A549 (cell line): Measurements from ENCODE around the gene CDK9. TPM values are rescaled to one million over a fixed set of nuclear protein-coding genes. Genes with fewer than 3 reads are reported as not detected.
A peak's percentile ranks its signal among the peaks of the same experiment; 100 is the strongest.

Experiments used
- ATAC-seq, 2 experiments: fragments of 200-7000 bp in 1 of 2; fragments of >200 bp in 1 of 2; cut with Nextera tagmentation in 1 of 2; cut with Tn5 transposase in 1 of 2; 3 replicates each; pipeline versions ENCODE4 v1.8.0 to v1.9.1; 2018 to 2020; ENCODE audit warnings: mild to moderate bottlenecking in 1 of 2, moderate library complexity in 1 of 2
- CTCF ChIA-PET: fragments of 300-600 bp; sonication (Branson Sonifier 250); formaldehyde crosslinking; extraction: SDS; loops from one replicate; lab custom pipeline; 2021; ENCODE audit warnings: antibody characterized with exemption, inconsistent platforms; lab: Yijun Ruan, JAX
- POLR2A ChIA-PET: fragments of 350-600 bp; formaldehyde crosslinking; extraction: SDS; loops from one replicate; lab custom pipeline; 2021; ENCODE audit warnings: antibody characterized with exemption, inconsistent platforms; lab: Yijun Ruan, JAX
- DNase-seq, 2 experiments: peaks; one replicate each; pipeline versions ENCODE4 v3.0.0 to v3.0.0-alpha.2; 2011 to 2016; ENCODE audit warnings: low read depth in 1 of 2, low spot score in 1 of 2
- FAIRE-seq: peaks from 2 replicates; lab custom pipeline; 2011; peaks lifted over from hg19 to GRCh38; lab: Jason Lieb, UNC
- H3K27ac ChIP-seq, 2 experiments: fragments of >200 bp; sonication (Bioruptor Twin); formaldehyde crosslinking; 3 replicates each; pipeline ENCODE4 v1.5.1; 2016 to 2017
- H3K4me1 ChIP-seq: fragments of >200 bp; sonication (Bioruptor Twin); formaldehyde crosslinking; 3 replicates; pipeline ENCODE4 v1.6.1; 2016
- H3K4me2 ChIP-seq: fragments of >200 bp; sonication (Bioruptor Twin); formaldehyde crosslinking; 3 replicates; pipeline ENCODE4 v1.6.1; 2016
- H3K4me3 ChIP-seq: fragments of >200 bp; sonication (Bioruptor Twin); formaldehyde crosslinking; 3 replicates; pipeline ENCODE4 v1.5.1; 2016
- H3K9me3 ChIP-seq: fragments of >200 bp; sonication (Bioruptor Twin); formaldehyde crosslinking; 3 replicates; pipeline ENCODE4 v1.6.1; 2016
- CBX2 ChIP-seq: fragments of 200-600 bp; sonication (generic); IDR thresholded peaks from 2 replicates; pipeline ENCODE4 v1.6.1; 2016; ENCODE audit warnings: low read depth, mild to moderate bottlenecking, borderline replicate concordance
- CHD2 ChIP-seq: fragments of 150-350 bp; IDR thresholded peaks from 2 replicates; pipeline ENCODE4 v1.6.1; 2014; ENCODE audit warnings: low read length; ENCODE audit not compliant: partially characterized antibody
- EHF ChIP-seq: fragments of 250-450 bp; sonication (Bioruptor Pico); IDR thresholded peaks from 2 replicates; pipeline ENCODE4 v1.5.0; 2020; ENCODE audit warnings: mild to moderate bottlenecking
- HEYL ChIP-seq: fragments of 250-450 bp; sonication (Bioruptor Pico); IDR thresholded peaks from 2 replicates; pipeline ENCODE4 v1.8.0; 2021; ENCODE audit warnings: mild to moderate bottlenecking, moderate library complexity
- HOXA7 ChIP-seq: fragments of 250-450 bp; sonication (Bioruptor Pico); IDR thresholded peaks from 2 replicates; pipeline ENCODE4 v1.5.0; 2020; ENCODE audit warnings: mild to moderate bottlenecking, moderate library complexity
- JUN ChIP-seq, 2 experiments: fragments of >200 bp; sonication (Bioruptor Twin); formaldehyde crosslinking; IDR thresholded peaks; 2 replicates in 1 of 2; 3 replicates in 1 of 2; pipeline ENCODE4 v1.6.1; 2016 to 2017
- JUNB ChIP-seq: fragments of >200 bp; sonication (Bioruptor Twin); formaldehyde crosslinking; IDR thresholded peaks from 2 replicates; pipeline ENCODE4 v1.6.1; 2016
- MAZ ChIP-seq: fragments of 150-350 bp; IDR thresholded peaks from 2 replicates; pipeline ENCODE4 v1.6.1; 2014; ENCODE audit warnings: antibody characterized with exemption, low read depth, low read length, borderline replicate concordance
- NR3C1 ChIP-seq: fragments of >200 bp; sonication (Bioruptor Twin); formaldehyde crosslinking; IDR thresholded peaks from 3 replicates; pipeline ENCODE4 v1.6.1; 2017
- POLR2A ChIP-seq: IDR thresholded peaks from 2 replicates; pipeline ENCODE4 v1.6.1; 2012; ENCODE audit warnings: mild to moderate bottlenecking, low read length
- RAD21 ChIP-seq, 2 experiments: fragments of >200 bp in 1 of 2; sonication (Bioruptor Twin) in 1 of 2; formaldehyde crosslinking in 1 of 2; IDR thresholded peaks in 1 of 2; conservative IDR thresholded peaks in 1 of 2; 2 replicates in 1 of 2; 3 replicates in 1 of 2; pipeline ENCODE4 v1.6.1; 2012 to 2018; ENCODE audit warnings: inconsistent platforms in 1 of 2
- RFX5 ChIP-seq: fragments of 450-650 bp; IDR thresholded peaks from 2 replicates; pipeline ENCODE4 v1.7.1; 2014; ENCODE audit warnings: antibody characterized with exemption, mild to moderate bottlenecking, moderate library complexity
- SMC3 ChIP-seq: fragments of >200 bp; sonication (Bioruptor Twin); formaldehyde crosslinking; IDR thresholded peaks from 3 replicates; pipeline ENCODE4 v1.6.1; 2018; ENCODE audit warnings: inconsistent platforms
- SREBF2 ChIP-seq: fragments of 450-650 bp; IDR thresholded peaks from 2 replicates; pipeline ENCODE4 v1.6.1; 2014; ENCODE audit warnings: mild to moderate bottlenecking, moderate library complexity
- WGBS: methylation state at CpG from one replicate; pipeline ENCODE4 v1.1.6; 2017; ENCODE audit errors: missing lambda C conversion rate; 5-methylcytosine and 5-hydroxymethylcytosine counted together
- polyA plus RNA-seq, 4 experiments: library from polyadenylated mRNA; depleted of rRNA in 3 of 4; stranded (reverse); fragments of >200 nt; fragmentation: RNase III in 1 of 4; extraction: RNeasy Plus Mini Kit Qiagen cat#74134 plus additional on column Dnase treatment in 1 of 4; gene quantifications; 2 replicates in 3 of 4; 3 replicates in 1 of 4; pipeline ENCODE4 v1.2.3, GENCODE V29; 2011 to 2017
- TF ChIP-seq, protein P1 (sequence below): fragments of >200 bp; sonication (Bioruptor Twin); formaldehyde crosslinking; IDR thresholded peaks from 2 replicates; pipeline ENCODE4 v1.6.1; 2016
- TF ChIP-seq, protein P2 (sequence below): fragments of >200 bp; sonication (Bioruptor Twin); formaldehyde crosslinking; IDR thresholded peaks from 3 replicates; pipeline ENCODE4 v1.5.1; 2016
- TF ChIP-seq, protein P3 (sequence below): fragments of >200 bp; sonication (Bioruptor Twin); formaldehyde crosslinking; IDR thresholded peaks from 3 replicates; pipeline ENCODE4 v1.6.1; 2016

CDK9 gene
- polyA plus RNA-seq, 2 of the 4 experiments (the other 2 are of a cell fraction), result 43.8 to 45.7 TPM

DNA sequence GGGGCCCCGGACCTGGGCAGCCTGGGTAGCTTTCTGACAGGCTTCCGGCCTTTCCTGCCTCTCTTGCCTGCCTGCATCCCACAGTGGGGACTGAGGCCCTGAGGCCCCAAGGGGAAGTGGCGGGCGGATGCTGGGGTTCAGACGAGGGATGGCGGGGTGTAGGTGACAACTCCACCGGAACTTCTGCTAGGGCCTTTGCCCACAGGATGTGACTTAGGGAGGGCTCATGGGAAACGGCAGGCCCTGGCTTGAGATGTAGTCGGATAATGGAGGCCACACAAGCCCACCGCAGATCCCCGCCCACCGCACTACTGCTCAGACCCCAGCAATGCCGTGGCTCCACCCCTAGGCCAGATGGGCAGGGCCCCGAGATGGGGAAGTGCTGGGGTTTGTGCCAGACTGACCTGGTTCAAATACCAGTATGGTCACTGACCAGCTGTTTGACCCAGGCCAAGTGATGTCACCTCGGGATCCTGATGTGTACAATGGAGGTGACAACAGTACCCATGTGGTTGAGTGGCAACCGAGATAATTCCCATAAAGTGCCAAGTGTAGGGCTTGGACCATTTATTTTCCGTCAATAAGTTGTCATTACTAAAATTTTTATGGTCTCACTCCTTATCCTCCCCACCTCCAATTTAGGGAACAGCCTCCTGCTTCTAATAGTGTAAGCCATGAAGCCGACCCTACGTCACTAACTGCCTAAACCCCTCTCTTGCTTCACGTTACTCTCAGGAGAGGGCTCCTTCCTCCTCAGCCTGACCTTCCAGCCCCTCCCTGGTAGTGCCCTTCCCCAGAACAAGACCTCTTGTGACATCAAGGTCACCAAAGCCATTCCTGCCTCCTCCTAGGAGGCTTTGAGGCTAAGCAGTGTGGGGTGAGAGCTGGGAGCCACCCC is 2.5 kb upstream of the CDK9 start:
- H3K4me1 ChIP-seq, result peaks cover 21% of the 10 kb centered on the region; the same call in 2 of the 3 replicates
- H3K9me3 ChIP-seq, result no peaks in the 10 kb centered on the region
- no peak for DNase-seq
- no peak for FAIRE-seq
- no peak for ATAC-seq
- no peak overlapping the region for H3K27ac ChIP-seq
- TF ChIP-seq HEYL (CRISPR knock-in tag) (no peak), JUNB (no peak), HOXA7 (CRISPR knock-in tag) (no peak)
- TF ChIP-seq, protein P1, sequence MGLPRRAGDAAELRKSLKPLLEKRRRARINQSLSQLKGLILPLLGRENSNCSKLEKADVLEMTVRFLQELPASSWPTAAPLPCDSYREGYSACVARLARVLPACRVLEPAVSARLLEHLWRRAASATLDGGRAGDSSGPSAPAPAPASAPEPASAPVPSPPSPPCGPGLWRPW, result no peak
- WGBS, result 88% methylated on average over 19 of the region's 20 CpGs
- POLR2A ChIA-PET, result no interaction called here
- CTCF ChIA-PET, result interaction anchor here (1.0 to 12.1 kb wide), 15 partner anchors 10 to 335 kb away, joined by 3 to 157 read pairs (median 5); partner anchors contain the start of genes FPGS and TOR2A
- no peak overlapping the region for H3K4me3 ChIP-seq
- H3K4me2 ChIP-seq, result no peak overlapping the region

DNA sequence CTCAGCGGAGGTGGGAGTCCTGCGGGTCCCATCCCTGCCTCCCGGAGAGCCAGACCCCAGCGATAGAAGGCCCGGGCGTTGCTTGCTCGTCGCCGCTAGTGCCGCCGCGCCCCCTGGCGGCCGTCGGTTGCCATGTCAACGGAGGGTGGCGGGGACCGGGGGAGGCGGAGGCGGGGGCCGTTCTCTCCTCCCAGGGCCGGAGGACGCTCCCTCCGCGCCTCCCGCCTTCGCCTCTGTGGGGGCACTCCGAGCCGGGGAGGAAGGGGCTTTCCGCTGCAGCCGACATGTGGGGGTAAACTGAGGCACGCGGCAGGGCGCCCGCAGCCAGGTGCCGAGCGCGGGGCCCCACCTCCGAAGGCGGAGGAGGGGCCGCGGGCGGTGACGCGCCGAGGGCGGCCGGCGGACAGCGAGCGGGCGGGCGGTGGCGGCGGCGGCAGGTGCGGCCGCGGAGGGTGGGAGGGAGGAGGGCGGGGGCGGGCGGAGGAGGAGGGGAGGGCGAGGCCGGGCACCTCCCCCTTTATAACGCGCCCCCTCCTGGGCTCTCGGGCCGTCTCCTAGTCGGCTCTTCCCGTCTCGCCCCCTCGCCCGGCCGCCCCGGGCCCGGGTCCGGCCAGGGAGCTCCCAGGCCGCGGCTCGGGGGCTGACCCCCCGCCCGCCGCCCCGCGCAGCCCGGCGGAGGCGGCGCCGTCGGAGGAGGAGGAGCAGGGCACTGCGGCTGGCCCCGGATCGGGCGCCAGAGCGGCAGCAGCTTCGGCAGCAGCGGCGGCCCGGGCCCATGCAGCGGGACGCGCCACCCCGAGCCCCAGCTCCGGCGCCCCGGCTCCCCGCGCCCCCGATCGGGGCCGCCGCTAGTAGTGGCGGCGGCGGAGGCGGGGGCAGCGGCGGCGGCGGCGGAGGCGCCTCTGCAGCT is 556 bp upstream of the CDK9 start:
- peak overlapping the region; percentile 88 for H3K4me3 ChIP-seq
- CTCF ChIA-PET, result interaction anchor here (0.6 to 12.1 kb wide), 56 partner anchors 8 to 405 kb away, joined by 3 to 157 read pairs (median 3); partner anchors contain the start of genes FPGS, ST6GALNAC4 and TOR2A
- ATAC-seq (peak; percentile 72 to 77), FAIRE-seq (no peak), DNase-seq (peak; percentile 85 to 92)
- no peaks in the 10 kb centered on the region for H3K9me3 ChIP-seq
- WGBS, result 0% methylated on average over 1 of the region's 123 CpGs
- peaks cover 11% of the 10 kb centered on the region; the same call in 2 of the 3 replicates for H3K4me1 ChIP-seq
- H3K4me2 ChIP-seq, result peak overlapping the region; percentile 75
- TF ChIP-seq EHF, result no peak
- peak in 1 of 2 experiments; percentile 11; a peak in 1 of 5 replicates for TF ChIP-seq JUN (IDR thresholded peaks at IDR 0.05)
- TF ChIP-seq CBX2, result no peak
- TF ChIP-seq MAZ, result peak; percentile 86
- TF ChIP-seq, protein P1, result no peak
- TF ChIP-seq, protein P2, sequence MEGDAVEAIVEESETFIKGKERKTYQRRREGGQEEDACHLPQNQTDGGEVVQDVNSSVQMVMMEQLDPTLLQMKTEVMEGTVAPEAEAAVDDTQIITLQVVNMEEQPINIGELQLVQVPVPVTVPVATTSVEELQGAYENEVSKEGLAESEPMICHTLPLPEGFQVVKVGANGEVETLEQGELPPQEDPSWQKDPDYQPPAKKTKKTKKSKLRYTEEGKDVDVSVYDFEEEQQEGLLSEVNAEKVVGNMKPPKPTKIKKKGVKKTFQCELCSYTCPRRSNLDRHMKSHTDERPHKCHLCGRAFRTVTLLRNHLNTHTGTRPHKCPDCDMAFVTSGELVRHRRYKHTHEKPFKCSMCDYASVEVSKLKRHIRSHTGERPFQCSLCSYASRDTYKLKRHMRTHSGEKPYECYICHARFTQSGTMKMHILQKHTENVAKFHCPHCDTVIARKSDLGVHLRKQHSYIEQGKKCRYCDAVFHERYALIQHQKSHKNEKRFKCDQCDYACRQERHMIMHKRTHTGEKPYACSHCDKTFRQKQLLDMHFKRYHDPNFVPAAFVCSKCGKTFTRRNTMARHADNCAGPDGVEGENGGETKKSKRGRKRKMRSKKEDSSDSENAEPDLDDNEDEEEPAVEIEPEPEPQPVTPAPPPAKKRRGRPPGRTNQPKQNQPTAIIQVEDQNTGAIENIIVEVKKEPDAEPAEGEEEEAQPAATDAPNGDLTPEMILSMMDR, result peak; percentile 90
- TF ChIP-seq POLR2A, result peak; percentile 28
- no peak for TF ChIP-seq SREBF2
- peak; percentile 97 for TF ChIP-seq SMC3
- no peak for TF ChIP-seq RFX5
- TF ChIP-seq CHD2, result no peak
- TF ChIP-seq NR3C1, result no peak
- peak; percentile 76 to 96 for TF ChIP-seq RAD21 (conservative IDR thresholded peaks at IDR 0.05 in 1 of 2, IDR thresholded peaks at IDR 0.05 in 1 of 2)
- TF ChIP-seq, protein P3, sequence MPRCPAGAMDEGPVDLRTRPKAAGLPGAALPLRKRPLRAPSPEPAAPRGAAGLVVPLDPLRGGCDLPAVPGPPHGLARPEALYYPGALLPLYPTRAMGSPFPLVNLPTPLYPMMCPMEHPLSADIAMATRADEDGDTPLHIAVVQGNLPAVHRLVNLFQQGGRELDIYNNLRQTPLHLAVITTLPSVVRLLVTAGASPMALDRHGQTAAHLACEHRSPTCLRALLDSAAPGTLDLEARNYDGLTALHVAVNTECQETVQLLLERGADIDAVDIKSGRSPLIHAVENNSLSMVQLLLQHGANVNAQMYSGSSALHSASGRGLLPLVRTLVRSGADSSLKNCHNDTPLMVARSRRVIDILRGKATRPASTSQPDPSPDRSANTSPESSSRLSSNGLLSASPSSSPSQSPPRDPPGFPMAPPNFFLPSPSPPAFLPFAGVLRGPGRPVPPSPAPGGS, result peak; percentile 73; the same call in 1 of the 3 replicates
- POLR2A ChIA-PET, result interaction anchor here (0.7 to 1.3 kb wide), 13 partner anchors 9 to 177 kb away, joined by 3 to 12 read pairs (median 3); partner anchors contain the start of genes FPGS, STXBP1 and TOR2A
- peak overlapping the region; percentile 94 to 99 for H3K27ac ChIP-seq
